GM12872 (cell line): Measurements from ENCODE around the gene CD46.

Source experiments
- TF ChIP-seq, protein P1 (sequence below): IDR thresholded peaks from 3 replicates; pipeline ENCODE4 v1.5.1; 2011; ENCODE audit warnings: low read depth, mild to moderate bottlenecking, low read length, moderate library complexity; ENCODE audit not compliant: insufficient read depth

CD46 gene

DNA sequence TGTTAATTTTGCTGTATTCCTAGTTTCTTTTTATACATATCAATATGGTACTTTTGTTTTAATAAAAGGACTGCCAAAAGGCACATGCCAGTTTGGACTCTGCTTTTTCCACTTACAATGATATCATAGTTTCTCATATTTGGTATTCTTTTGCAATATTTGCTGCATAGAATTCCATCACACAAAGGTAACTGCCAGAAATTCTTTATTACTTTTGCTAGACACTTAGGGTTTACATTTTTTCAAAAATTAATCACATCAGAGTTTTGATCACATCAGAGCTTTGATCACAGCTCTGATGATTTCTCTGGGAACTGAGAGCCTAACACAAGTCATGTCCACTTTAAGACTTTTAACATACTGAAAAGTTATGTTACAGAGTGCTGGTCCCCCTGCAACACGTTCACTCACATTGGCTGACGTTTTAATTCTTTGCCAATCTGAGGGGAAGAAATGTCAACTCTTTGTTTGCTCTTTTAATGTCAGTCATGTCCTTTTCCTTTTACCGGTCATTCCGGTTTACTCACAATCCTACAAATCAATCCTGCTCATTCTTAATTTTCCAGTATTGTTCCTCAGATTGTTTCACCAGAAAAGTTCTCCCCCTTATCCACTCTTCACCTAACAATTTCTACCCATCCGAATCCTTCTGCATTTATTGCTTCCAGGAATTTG is 1.1 kb upstream of the CD46 start:
- TF ChIP-seq, protein P1, sequence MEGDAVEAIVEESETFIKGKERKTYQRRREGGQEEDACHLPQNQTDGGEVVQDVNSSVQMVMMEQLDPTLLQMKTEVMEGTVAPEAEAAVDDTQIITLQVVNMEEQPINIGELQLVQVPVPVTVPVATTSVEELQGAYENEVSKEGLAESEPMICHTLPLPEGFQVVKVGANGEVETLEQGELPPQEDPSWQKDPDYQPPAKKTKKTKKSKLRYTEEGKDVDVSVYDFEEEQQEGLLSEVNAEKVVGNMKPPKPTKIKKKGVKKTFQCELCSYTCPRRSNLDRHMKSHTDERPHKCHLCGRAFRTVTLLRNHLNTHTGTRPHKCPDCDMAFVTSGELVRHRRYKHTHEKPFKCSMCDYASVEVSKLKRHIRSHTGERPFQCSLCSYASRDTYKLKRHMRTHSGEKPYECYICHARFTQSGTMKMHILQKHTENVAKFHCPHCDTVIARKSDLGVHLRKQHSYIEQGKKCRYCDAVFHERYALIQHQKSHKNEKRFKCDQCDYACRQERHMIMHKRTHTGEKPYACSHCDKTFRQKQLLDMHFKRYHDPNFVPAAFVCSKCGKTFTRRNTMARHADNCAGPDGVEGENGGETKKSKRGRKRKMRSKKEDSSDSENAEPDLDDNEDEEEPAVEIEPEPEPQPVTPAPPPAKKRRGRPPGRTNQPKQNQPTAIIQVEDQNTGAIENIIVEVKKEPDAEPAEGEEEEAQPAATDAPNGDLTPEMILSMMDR = no peak

DNA sequence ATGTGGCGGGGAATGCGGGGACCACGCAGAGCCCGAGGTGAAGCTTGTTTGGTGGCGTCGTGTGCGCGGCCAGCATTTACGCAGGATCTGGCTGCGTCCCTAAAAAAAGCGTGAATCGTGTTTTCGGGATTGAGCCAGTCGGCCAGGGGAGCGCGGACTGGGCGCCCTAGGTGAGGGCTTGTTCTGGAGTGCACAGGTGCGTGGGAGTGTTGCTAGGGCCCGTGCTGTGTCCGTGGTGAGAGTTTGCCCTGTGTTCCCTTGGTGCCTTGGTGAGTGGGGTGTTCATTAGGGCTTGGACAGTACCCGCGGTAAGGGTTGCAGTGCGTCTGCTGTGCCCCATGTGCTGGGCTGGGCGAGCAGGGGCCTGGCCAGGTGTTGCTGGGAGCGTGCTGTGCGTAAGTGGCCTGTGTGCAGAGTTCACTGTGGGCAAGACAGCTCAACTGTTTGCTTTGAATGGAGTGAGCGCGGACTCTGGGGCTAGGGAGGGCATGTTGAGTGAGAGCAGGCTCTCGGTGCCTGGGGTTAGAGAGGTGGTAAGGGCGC is 673 bp downstream of the CD46 start:
- TF ChIP-seq, protein P1 = no peak

DNA sequence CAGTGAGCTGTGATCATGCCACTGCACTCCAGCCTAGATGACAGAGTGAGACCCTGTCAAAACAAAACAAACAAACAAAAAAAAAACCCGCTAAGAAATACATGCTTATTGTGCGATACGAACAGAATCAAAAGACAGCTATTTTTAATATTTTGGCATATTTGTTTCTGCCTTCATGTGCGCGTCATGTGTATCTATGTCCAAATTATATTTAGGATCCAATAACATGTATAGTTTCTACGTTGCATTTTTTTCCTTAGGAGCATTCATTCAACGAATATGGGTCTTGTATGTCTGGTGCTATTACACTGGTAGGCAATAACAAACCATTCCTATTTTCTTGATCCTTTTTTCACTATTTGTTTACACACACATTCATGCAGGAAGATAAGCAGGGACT is 1.8 kb downstream of the CD46 start:
- TF ChIP-seq, protein P1 = no peak

DNA sequence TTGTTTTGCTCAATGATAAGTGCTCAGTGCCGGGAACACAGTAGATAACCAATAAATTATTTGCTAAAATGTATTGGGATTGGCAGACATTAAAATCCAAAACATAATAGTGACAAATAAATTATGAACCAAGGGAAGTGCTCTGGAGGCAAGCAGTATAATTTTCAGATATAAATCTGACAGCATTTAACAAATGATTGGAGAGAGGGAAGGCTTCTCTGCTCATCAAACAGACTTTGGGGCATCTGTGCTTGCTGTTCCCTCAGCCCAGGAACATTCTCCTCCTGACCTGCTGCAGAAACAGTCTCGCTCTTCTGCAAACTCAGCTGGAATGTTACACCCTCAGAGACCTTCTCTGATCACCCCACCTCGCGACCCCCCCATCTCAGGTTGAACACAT is 2.2 kb downstream of the CD46 start:
- TF ChIP-seq, protein P1 = no peak

DNA sequence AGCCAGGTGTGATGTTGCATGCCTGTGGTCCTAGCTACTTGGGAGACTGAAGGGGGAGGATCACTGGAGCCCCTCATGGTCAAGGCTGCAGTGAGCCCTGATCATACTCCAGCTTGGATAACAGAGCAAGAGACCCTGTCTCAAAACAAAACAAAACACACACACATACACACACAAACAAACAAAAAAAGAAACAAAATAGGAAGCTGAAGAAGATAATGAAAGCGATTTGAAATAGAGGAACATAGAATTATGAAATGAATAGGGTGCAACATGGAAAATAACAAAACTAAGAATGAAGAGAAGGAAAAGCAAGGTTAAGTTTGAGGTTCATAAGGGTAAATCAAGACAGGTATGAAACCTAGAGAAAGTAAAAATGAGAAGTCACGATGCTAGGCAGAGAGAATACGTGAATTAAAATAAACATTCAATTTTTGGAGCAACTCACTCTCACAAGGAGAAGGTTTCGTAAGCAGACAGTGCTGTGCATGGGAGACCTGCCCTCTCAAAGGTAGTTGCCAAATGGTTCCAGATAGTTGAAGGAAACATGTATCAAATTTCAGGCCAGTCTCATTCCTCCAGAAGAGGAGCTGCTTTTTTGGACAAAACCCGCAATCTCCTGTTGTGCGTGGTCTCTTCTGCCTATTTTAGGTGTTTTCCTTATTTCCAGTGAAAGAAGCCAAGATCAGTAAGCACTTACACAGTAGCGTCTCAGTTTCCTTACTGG is 3.3 kb downstream of the CD46 start:
- TF ChIP-seq, protein P1 = no peak

DNA sequence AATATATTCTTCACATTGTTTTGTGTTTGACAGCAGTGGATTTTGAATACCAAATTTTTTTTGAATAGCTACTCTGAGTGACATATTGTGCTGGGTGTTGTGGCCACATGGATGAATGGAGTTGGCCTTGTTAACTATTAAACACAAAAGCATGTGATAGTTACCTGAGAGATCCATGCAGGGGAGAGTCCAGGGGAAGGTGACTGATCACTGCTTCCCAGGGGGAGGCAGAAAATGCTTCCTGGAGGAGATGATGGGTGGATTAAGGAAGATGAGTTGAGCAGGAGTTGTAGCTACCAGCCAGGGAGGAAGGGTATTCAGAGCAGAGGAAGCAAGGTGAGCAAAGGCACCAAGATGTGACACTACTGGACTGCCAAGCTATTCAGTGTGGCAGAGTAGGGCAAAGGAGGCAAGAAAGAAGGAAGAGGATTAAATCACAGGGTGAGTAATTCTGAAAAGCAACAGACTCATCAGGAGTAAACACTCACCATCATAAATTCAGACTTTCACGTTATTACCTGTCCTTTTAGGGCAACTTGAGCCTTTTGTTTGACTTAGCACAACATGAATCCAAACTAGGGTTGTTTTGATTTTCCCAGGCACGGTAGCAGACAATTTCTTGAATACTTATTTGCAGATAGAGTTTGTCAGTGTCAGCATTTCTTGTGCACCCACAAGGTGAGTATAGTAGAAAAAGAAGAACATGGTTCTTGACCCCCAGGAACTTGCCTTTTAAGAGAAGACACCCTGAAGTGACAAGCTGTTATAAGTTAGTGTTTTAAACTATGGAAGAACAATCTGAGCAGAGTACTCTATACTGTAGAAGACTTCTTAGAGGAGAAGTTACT is 4.2 kb downstream of the CD46 start:
- TF ChIP-seq, protein P1 = no peak

DNA sequence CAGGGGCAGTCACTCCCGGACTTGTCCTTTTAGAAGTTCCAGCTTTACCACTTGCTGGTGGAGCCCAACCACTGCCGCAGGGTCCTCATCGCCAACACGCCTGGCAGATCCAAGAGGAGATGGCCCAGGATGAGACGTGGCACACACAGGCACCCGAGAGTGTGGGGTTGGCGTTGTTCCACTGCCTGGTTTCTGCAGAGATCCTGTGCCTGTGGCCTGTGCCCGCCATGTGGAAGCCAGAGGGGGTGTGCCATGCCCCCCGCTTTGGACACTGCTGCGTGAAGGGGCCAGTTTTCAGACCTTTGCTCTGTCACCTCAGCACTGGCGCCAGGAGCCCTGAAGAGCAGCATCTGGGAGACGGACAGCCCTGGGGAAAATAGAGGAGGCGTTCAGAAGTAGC is 10.8 kb downstream of the CD46 start:
- TF ChIP-seq, protein P1 = no peak
